ENCODE measurements around the gene COG5.

Gene COG5

GRCh38 chr7:107394276-107394675 is 169.4 kb downstream of the COG5 start:
- DNase-seq (ENCODE audit: low spot score), result no peak

- DNase-seq (ENCODE audit: low spot score), result no peak
Measured at GRCh38 chr7:107392830-107393229, 170.9 kb downstream of the COG5 start.

GRCh38 chr7:107390916-107391315 is 172.8 kb downstream of the COG5 start:
- no peak for DNase-seq (ENCODE audit: low spot score)

- DNase-seq (ENCODE audit: low spot score), result no peak
Measured at GRCh38 chr7:107388604-107389003, 175.1 kb downstream of the COG5 start.

GRCh38 chr7:107387573-107388219 is 176.0 kb downstream of the COG5 start:
- DNase-seq (ENCODE audit: low spot score), result no peak

GRCh38 chr7:107387128-107387527 is 176.6 kb downstream of the COG5 start:
- no peak for DNase-seq (ENCODE audit: low spot score)

GRCh38 chr7:107386548-107387102 is 177.1 kb downstream of the COG5 start:
- DNase-seq (ENCODE audit: low spot score), result no peak

GRCh38 chr7:107384025-107384424 is 179.7 kb downstream of the COG5 start:
- DNase-seq (ENCODE audit: low spot score), result no peak

GRCh38 chr7:107383203-107383602 is 180.5 kb downstream of the COG5 start:
- DNase-seq (ENCODE audit: low spot score), result no peak

- DNase-seq (ENCODE audit: low spot score), result no peak
Measured at GRCh38 chr7:107381453-107381852, 182.3 kb downstream of the COG5 start.

- DNase-seq (ENCODE audit: low spot score), result no peak
Measured at GRCh38 chr7:107373354-107373753, 190.4 kb downstream of the COG5 start.

- no peak for DNase-seq (ENCODE audit: low spot score)
Measured at GRCh38 chr7:107372298-107372697, 191.4 kb downstream of the COG5 start.

- no peak for DNase-seq (ENCODE audit: low spot score)
Measured at GRCh38 chr7:107370816-107371215, 192.9 kb downstream of the COG5 start.

- no peak for DNase-seq (ENCODE audit: low spot score)
Measured at GRCh38 chr7:107364787-107365186, 198.9 kb downstream of the COG5 start.

GRCh38 chr7:107359520-107360316 is 204.0 kb downstream of the COG5 start:
- no peak for DNase-seq (ENCODE audit: low spot score)

GRCh38 chr7:107355616-107356015 is 208.1 kb downstream of the COG5 start:
- DNase-seq (ENCODE audit: low spot score), result no peak

- DNase-seq (ENCODE audit: low spot score), result no peak
Measured at GRCh38 chr7:107354640-107355039, 209.1 kb downstream of the COG5 start.

- no peak for DNase-seq (ENCODE audit: low spot score)
Measured at GRCh38 chr7:107353701-107354100, 210.0 kb downstream of the COG5 start.

- DNase-seq (ENCODE audit: low spot score), result no peak
Measured at GRCh38 chr7:107345898-107346297, 217.8 kb downstream of the COG5 start.

- DNase-seq (ENCODE audit: low spot score), result no peak
Measured at GRCh38 chr7:107344799-107345198, 218.9 kb downstream of the COG5 start.

- no peak for DNase-seq (ENCODE audit: low spot score)
Measured at GRCh38 chr7:107344286-107344685, 219.4 kb downstream of the COG5 start.

GRCh38 chr7:107338080-107338479 is 225.6 kb downstream of the COG5 start:
- no peak for DNase-seq (ENCODE audit: low spot score)

- DNase-seq (ENCODE audit: low spot score), result no peak
Measured at GRCh38 chr7:107332488-107333269, 231.0 kb downstream of the COG5 start.
